ENCODE measurements around the gene VPS18.

The VPS18 gene

DNA sequence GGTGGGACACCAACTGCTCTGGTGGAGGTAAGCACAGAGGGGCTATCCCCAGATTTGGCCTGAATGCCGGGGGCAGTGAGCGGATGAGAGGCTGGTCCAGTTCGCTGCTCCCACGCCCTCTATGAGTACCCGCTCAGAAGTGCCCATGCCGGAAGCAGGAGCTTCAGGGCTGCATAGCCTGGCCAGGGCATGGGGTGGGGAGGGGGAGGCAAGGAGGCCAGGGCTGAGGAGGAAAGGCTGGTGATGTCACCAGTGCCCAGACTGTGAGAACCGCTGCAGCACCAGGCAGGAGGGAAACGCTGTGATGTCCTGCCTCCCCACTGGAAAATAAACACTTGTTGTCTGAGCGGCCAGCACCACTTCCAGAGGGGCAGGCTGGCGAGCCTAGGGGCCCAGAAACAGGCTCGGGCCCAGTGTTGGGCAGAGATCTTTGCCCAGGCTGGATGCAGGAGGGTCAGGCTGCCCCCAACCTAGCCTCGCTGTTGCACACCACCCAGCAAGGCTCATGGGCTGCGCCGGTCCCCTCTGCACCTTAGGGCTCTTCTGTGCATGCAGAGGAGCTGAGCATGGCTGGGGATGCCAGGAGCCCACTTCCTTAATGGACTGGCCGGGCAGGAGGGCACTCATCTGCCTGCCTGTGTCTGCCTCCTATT lies 24.0 kb downstream of the VPS18 start:
- H3K36me3 ChIP-seq (ENCODE audit: control insufficient read depth, insufficient read depth, low read length): no peaks in the 10 kb centered on the region
- peaks cover 6% of the 10 kb centered on the region for H3K4me1 ChIP-seq (ENCODE audit: control insufficient read depth, insufficient read depth, low read length)
- no peaks in the 10 kb centered on the region for H3K27me3 ChIP-seq (ENCODE audit: control insufficient read depth, insufficient read depth, low read length)
- H3K9ac ChIP-seq (ENCODE audit: low read length): no peak overlapping the region
- no peaks in the 10 kb centered on the region for H3K9me3 ChIP-seq (ENCODE audit: control insufficient read depth, low read length)
- no peak overlapping the region for H3K4me3 ChIP-seq (ENCODE audit: low read length)

GRCh38 chr15:40918799-40919392 lies 24.6 kb downstream of the VPS18 start:
- no peaks in the 10 kb centered on the region for H3K9me3 ChIP-seq (ENCODE audit: control insufficient read depth, low read length)
- no peak overlapping the region for H3K9ac ChIP-seq (ENCODE audit: low read length)
- H3K4me3 ChIP-seq (ENCODE audit: low read length): no peak overlapping the region
- H3K27me3 ChIP-seq (ENCODE audit: control insufficient read depth, insufficient read depth, low read length): no peaks in the 10 kb centered on the region
- peaks cover 6% of the 10 kb centered on the region for H3K4me1 ChIP-seq (ENCODE audit: control insufficient read depth, insufficient read depth, low read length)
- no peaks in the 10 kb centered on the region for H3K36me3 ChIP-seq (ENCODE audit: control insufficient read depth, insufficient read depth, low read length)

- no peak overlapping the region for H3K9ac ChIP-seq (ENCODE audit: low read length)
These were observed 27.8 kb downstream of the VPS18 start for GRCh38 chr15:40921949-40922607.

GRCh38 chr15:40922608-40923005 lies 28.4 kb downstream of the VPS18 start:
- H3K36me3 ChIP-seq (ENCODE audit: control insufficient read depth, insufficient read depth, low read length): no peaks in the 10 kb centered on the region
- no peak overlapping the region for H3K9ac ChIP-seq (ENCODE audit: low read length)
- no peak overlapping the region for H3K4me3 ChIP-seq (ENCODE audit: low read length)
- H3K4me1 ChIP-seq (ENCODE audit: control insufficient read depth, insufficient read depth, low read length): peaks cover 29% of the 10 kb centered on the region
- H3K27me3 ChIP-seq (ENCODE audit: control insufficient read depth, insufficient read depth, low read length): peaks cover 33% of the 10 kb centered on the region
- no peaks in the 10 kb centered on the region for H3K9me3 ChIP-seq (ENCODE audit: control insufficient read depth, low read length)

More at GRCh38 chr15:40921949-40922607, 27.8 kb downstream of the VPS18 start:
- Histone ChIP-seq H3K9me3 (ENCODE audit: control insufficient read depth, low read length) (no peaks in the 10 kb centered on the region), H3K4me1 (ENCODE audit: control insufficient read depth, insufficient read depth, low read length) (peaks cover 24% of the 10 kb centered on the region), H3K4me3 (ENCODE audit: low read length) (no peak overlapping the region), H3K36me3 (ENCODE audit: control insufficient read depth, insufficient read depth, low read length) (no peaks in the 10 kb centered on the region), H3K27me3 (ENCODE audit: control insufficient read depth, insufficient read depth, low read length) (peaks cover 28% of the 10 kb centered on the region)

- Histone ChIP-seq H3K27me3 (ENCODE audit: control insufficient read depth, insufficient read depth, low read length) (peaks cover 43% of the 10 kb centered on the region), H3K4me1 (ENCODE audit: control insufficient read depth, insufficient read depth, low read length) (peaks cover 37% of the 10 kb centered on the region), H3K9me3 (ENCODE audit: control insufficient read depth, low read length) (no peaks in the 10 kb centered on the region)
These were observed 29.3 kb downstream of the VPS18 start for GRCh38 chr15:40923551-40923950.

DNA sequence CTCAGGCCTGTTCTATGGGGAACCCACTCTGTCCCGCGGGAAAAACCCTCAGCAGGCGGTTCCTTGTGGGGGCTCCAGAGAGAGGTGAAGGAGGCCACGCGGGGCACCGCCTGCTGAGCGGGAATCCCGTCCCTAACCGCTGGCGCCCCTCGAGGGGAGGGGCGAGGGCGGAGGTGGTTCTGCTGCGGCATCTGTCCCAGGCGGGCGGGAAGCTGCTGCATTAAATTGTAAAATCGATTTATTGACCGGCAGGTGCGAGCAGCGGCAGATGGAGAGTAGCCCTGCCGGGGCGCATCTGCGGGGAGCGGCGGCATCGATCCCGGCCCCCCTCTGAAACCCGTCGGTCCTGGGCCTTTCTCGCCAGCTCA lies 31.2 kb downstream of the VPS18 start:
- Histone ChIP-seq H3K4me3 (ENCODE audit: low read length) (no peak overlapping the region), H3K4me1 (ENCODE audit: control insufficient read depth, insufficient read depth, low read length) (peaks cover 54% of the 10 kb centered on the region), H3K9ac (ENCODE audit: low read length) (no peak overlapping the region), H3K9me3 (ENCODE audit: control insufficient read depth, low read length) (no peaks in the 10 kb centered on the region), H3K27me3 (ENCODE audit: control insufficient read depth, insufficient read depth, low read length) (peaks cover 62% of the 10 kb centered on the region), H3K36me3 (ENCODE audit: control insufficient read depth, insufficient read depth, low read length) (no peaks in the 10 kb centered on the region)

More at GRCh38 chr15:40923551-40923950, 29.3 kb downstream of the VPS18 start:
- H3K4me3 ChIP-seq (ENCODE audit: low read length): no peak overlapping the region
- H3K36me3 ChIP-seq (ENCODE audit: control insufficient read depth, insufficient read depth, low read length): no peaks in the 10 kb centered on the region
- no peak overlapping the region for H3K9ac ChIP-seq (ENCODE audit: low read length)

- Histone ChIP-seq H3K27me3 (ENCODE audit: control insufficient read depth, insufficient read depth, low read length) (peaks cover 68% of the 10 kb centered on the region), H3K4me3 (ENCODE audit: low read length) (no peak overlapping the region), H3K4me1 (ENCODE audit: control insufficient read depth, insufficient read depth, low read length) (peaks cover 60% of the 10 kb centered on the region), H3K9ac (ENCODE audit: low read length) (no peak overlapping the region), H3K36me3 (ENCODE audit: control insufficient read depth, insufficient read depth, low read length) (no peaks in the 10 kb centered on the region), H3K9me3 (ENCODE audit: control insufficient read depth, low read length) (no peaks in the 10 kb centered on the region)
These were observed 31.8 kb downstream of the VPS18 start for GRCh38 chr15:40925863-40926658.

DNA sequence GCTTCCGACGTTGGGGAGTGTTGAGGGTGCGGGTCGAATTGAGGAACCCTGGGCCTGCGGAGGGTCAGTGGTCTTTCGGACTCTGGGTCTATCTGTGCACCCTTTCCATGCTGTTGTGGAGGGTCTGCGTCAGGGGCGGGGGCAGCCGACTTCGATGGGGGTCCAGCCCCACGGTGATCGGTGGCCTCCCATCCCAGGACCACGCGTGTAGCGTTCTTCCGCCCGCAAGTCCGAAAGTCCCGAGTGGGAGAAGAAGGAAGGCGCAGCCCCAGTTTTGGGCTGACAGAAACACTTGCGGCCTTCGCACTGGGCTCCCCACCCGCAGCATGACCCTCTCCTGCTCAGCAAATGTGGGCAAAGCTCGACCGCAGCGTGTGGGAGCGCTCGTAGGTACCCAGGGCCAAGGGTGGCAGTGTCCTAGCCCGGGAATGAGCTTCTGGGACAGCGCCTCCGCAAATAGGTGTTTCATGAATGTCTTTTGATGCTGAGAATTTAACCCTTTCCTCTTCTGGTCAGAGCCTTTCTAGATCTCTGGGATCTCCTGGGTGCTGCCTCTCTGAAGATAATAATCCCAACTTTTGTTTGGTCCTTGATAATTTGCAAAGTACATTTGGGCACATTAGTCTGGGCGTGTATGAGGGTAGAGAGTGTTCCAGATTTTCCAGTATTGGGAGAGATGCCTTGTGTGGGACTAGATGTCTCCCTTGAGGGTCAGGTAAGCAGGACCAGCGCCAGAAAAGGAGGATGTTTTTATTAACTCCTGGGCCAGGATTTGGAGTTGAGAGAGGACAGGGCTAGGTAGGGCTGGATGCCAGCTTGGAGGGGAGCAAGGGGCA lies 32.6 kb downstream of the VPS18 start:
- H3K27me3 ChIP-seq (ENCODE audit: control insufficient read depth, insufficient read depth, low read length): peaks cover 76% of the 10 kb centered on the region
- peaks cover 68% of the 10 kb centered on the region for H3K4me1 ChIP-seq (ENCODE audit: control insufficient read depth, insufficient read depth, low read length)
- no peak overlapping the region for H3K9ac ChIP-seq (ENCODE audit: low read length)
- H3K4me3 ChIP-seq (ENCODE audit: low read length): no peak overlapping the region
- no peaks in the 10 kb centered on the region for H3K36me3 ChIP-seq (ENCODE audit: control insufficient read depth, insufficient read depth, low read length)
- no peaks in the 10 kb centered on the region for H3K9me3 ChIP-seq (ENCODE audit: control insufficient read depth, low read length)

DNA sequence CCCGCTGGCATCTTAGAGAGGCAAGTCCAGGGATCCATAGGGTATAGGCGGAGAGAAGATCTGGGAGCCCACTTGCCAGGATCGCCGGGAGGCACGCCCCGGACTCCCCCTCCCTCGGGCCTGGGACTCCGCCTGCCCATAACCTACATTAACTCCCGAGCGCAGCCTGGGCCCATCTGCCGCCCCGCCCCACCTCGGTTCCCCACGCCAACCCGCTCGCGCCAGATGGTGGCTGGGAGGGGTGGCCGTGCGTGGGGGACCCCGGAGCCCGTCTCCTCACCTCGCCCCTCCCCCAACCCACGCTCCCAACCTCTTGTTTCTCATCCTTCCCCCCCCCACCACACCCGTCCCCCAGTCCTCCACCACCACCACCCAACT lies 33.2 kb downstream of the VPS18 start:
- H3K4me1 ChIP-seq (ENCODE audit: control insufficient read depth, insufficient read depth, low read length): peaks cover 73% of the 10 kb centered on the region
- no peaks in the 10 kb centered on the region for H3K36me3 ChIP-seq (ENCODE audit: control insufficient read depth, insufficient read depth, low read length)
- H3K27me3 ChIP-seq (ENCODE audit: control insufficient read depth, insufficient read depth, low read length): peaks cover 82% of the 10 kb centered on the region
- H3K4me3 ChIP-seq (ENCODE audit: low read length): no peak overlapping the region
- no peak overlapping the region for H3K9ac ChIP-seq (ENCODE audit: low read length)
- no peaks in the 10 kb centered on the region for H3K9me3 ChIP-seq (ENCODE audit: control insufficient read depth, low read length)

- H3K4me1 ChIP-seq (ENCODE audit: control insufficient read depth, insufficient read depth, low read length): peaks cover 75% of the 10 kb centered on the region
These were observed 33.9 kb downstream of the VPS18 start for GRCh38 chr15:40927873-40928806.

More at GRCh38 chr15:40927873-40928806, 33.9 kb downstream of the VPS18 start:
- Histone ChIP-seq H3K36me3 (ENCODE audit: control insufficient read depth, insufficient read depth, low read length) (no peaks in the 10 kb centered on the region), H3K9ac (ENCODE audit: low read length) (no peak overlapping the region), H3K9me3 (ENCODE audit: control insufficient read depth, low read length) (no peaks in the 10 kb centered on the region), H3K4me3 (ENCODE audit: low read length) (no peak overlapping the region), H3K27me3 (ENCODE audit: control insufficient read depth, insufficient read depth, low read length) (peaks cover 87% of the 10 kb centered on the region)
